ENCODE data around the gene S100A7A.

DNA sequence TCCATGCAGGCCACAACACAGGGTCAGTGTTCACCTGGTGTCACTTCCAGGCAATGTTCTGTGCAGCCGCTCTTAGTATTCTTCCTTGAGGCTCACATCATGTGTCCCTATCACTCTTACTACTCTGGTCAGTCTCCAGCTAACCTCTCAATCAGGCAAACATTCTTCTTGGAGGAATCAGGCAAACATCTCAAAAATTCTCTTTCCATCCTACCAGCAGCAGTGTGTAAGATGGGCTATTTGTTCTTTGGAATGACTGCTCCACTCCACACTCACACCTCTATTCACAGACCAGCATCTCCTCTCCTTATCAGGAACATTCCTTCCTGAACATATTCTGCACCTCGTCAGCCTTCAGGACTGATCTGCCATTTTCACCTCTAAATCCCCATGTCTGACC lies 4.0 kb downstream of the S100A7A start:
- TF ChIP-seq, protein P1, sequence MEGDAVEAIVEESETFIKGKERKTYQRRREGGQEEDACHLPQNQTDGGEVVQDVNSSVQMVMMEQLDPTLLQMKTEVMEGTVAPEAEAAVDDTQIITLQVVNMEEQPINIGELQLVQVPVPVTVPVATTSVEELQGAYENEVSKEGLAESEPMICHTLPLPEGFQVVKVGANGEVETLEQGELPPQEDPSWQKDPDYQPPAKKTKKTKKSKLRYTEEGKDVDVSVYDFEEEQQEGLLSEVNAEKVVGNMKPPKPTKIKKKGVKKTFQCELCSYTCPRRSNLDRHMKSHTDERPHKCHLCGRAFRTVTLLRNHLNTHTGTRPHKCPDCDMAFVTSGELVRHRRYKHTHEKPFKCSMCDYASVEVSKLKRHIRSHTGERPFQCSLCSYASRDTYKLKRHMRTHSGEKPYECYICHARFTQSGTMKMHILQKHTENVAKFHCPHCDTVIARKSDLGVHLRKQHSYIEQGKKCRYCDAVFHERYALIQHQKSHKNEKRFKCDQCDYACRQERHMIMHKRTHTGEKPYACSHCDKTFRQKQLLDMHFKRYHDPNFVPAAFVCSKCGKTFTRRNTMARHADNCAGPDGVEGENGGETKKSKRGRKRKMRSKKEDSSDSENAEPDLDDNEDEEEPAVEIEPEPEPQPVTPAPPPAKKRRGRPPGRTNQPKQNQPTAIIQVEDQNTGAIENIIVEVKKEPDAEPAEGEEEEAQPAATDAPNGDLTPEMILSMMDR (IDR thresholded peaks at IDR 0.05) = no peak
- no peak for TF ChIP-seq EP300 (IDR thresholded peaks at IDR 0.05)
